ENCODE measurements around the gene S100PBP. TPM values are rescaled to one million over a fixed set of nuclear protein-coding genes. Genes with fewer than 3 reads are reported as not detected.

The S100PBP gene
- polyA plus RNA-seq, 1 of the 3 experiments (the other 2 are of a cell fraction) = 13.2 TPM

GRCh38 chr1:32876341-32877210 is 59.1 kb downstream of the S100PBP start:
- H3K9me3 ChIP-seq = no peaks in the 10 kb centered on the region
- no peaks in the 10 kb centered on the region for H3K9me2 ChIP-seq
- no peak overlapping the region for H3K9ac ChIP-seq
- no peaks in the 10 kb centered on the region for H4K20me1 ChIP-seq (ENCODE audit: insufficient read depth)
- H3K27ac ChIP-seq (ENCODE audit: low read depth in 2 of 2, low read length in 1 of 2) = no peak overlapping the region
- no peak overlapping the region for H3K4me2 ChIP-seq
- peaks cover 4% of the 10 kb centered on the region for H3F3A ChIP-seq (replicated peaks; ENCODE audit: insufficient read depth)
- WGBS (ENCODE audit: low lambda C conversion rate) = 73% methylated on average over 10 of the region's 16 CpGs
- POLR2A ChIA-PET = no interaction called here
- no peak overlapping the region for H2AFZ ChIP-seq (ENCODE audit: low read depth)
- TF ChIP-seq SMC3 (IDR thresholded peaks at IDR 0.05; ENCODE audit: low read depth, low read length) (peak; percentile 71), RAD21 (IDR thresholded peaks at IDR 0.05; ENCODE audit: low read length) (peak; percentile 57), NRF1 (IDR thresholded peaks at IDR 0.05; ENCODE audit: low read depth, low read length) (no peak), CTCF (IDR thresholded peaks at IDR 0.05) (peak; percentile 82)
- no peaks in the 10 kb centered on the region for H3K79me2 ChIP-seq (ENCODE audit: insufficient read depth)
- H3K27me3 ChIP-seq (ENCODE audit: insufficient read depth) = no peaks in the 10 kb centered on the region
- DNase-seq = peak; percentile 87
- no peak overlapping the region; a peak in 1 of 4 replicates for H3K4me3 ChIP-seq (ENCODE audit: low read depth in 2 of 2, low read length in 1 of 2)
- CTCF ChIA-PET = interaction anchor here (0.6 to 4.6 kb wide), 45 partner anchors 10 to 1807 kb away, joined by 3 to 44 read pairs (median 4); partner anchors contain the start of genes HPCA, RBBP4, S100PBP and YARS1
- H3K4me1 ChIP-seq (ENCODE audit: control insufficient read depth in 1 of 2, insufficient read depth in 2 of 2, low read depth in 1 of 2, low read length in 1 of 2) = peaks cover 0 to 21% of the 10 kb centered on the region in 2 experiments; a peak in 1 of 4 replicates
- H3K36me3 ChIP-seq (replicated peaks in 1 of 2; ENCODE audit: control insufficient read depth in 1 of 2, insufficient read depth in 2 of 2, low read length in 1 of 2) = no peaks in the 10 kb centered on the region

GRCh38 chr1:32877211-32878110 is 60.0 kb downstream of the S100PBP start:
- Histone ChIP-seq H4K20me1 (ENCODE audit: insufficient read depth) (no peaks in the 10 kb centered on the region), H3K79me2 (ENCODE audit: insufficient read depth) (no peaks in the 10 kb centered on the region), H3F3A (replicated peaks; ENCODE audit: insufficient read depth) (peaks cover 4% of the 10 kb centered on the region), H3K27me3 (ENCODE audit: insufficient read depth) (no peaks in the 10 kb centered on the region), H3K9ac (no peak overlapping the region), H3K9me3 (no peaks in the 10 kb centered on the region), H3K36me3 (replicated peaks in 1 of 2; ENCODE audit: control insufficient read depth in 1 of 2, insufficient read depth in 2 of 2, low read length in 1 of 2) (no peaks in the 10 kb centered on the region), H2AFZ (ENCODE audit: low read depth) (no peak overlapping the region), H3K27ac (ENCODE audit: low read depth in 2 of 2, low read length in 1 of 2) (no peak overlapping the region), H3K9me2 (no peaks in the 10 kb centered on the region), H3K4me3 (ENCODE audit: low read depth in 2 of 2, low read length in 1 of 2) (no peak overlapping the region), H3K4me1 (ENCODE audit: control insufficient read depth in 1 of 2, insufficient read depth in 2 of 2, low read depth in 1 of 2, low read length in 1 of 2) (peaks cover 0 to 20% of the 10 kb centered on the region in 2 experiments; a peak in 1 of 4 replicates), H3K4me2 (no peak overlapping the region)
- DNase-seq = peak; percentile 53
- ChIA-PET POLR2A (no interaction called here), CTCF (interaction anchor here (0.6 to 4.6 kb wide), 37 partner anchors 9 to 1806 kb away, joined by 3 to 44 read pairs (median 4); partner anchors contain the start of genes HPCA, RBBP4, S100PBP and YARS1)
- 72% methylated on average over 11 of the region's 13 CpGs for WGBS (ENCODE audit: low lambda C conversion rate)
- TF ChIP-seq CHD2 (IDR thresholded peaks at IDR 0.05; ENCODE audit: low read length, partially characterized antibody) (no peak), CTCF (IDR thresholded peaks at IDR 0.05) (no peak), RCOR1 (IDR thresholded peaks at IDR 0.05; ENCODE audit: low read length) (no peak), RXRA (IDR thresholded peaks at IDR 0.05; ENCODE audit: borderline replicate concordance, low read depth) (no peak), EP300 (IDR thresholded peaks at IDR 0.05; ENCODE audit: borderline replicate concordance in 1 of 2, low read depth in 1 of 2, low read length in 1 of 2) (no peak), REST (IDR thresholded peaks at IDR 0.05; ENCODE audit: low read depth, low read length) (no peak), SIN3A (IDR thresholded peaks at IDR 0.05; ENCODE audit: borderline replicate concordance, low read depth, low read length) (no peak), PBX3 (IDR thresholded peaks at IDR 0.05) (no peak), RAD21 (IDR thresholded peaks at IDR 0.05; ENCODE audit: low read length) (no peak), USF1 (IDR thresholded peaks at IDR 0.05; ENCODE audit: borderline replicate concordance, low read depth) (no peak)

Data from SK-N-SH (cell line).